Ovary (tissue), 9 donors: ENCODE data around the gene ISG20. TPM values are rescaled to one million over a fixed set of nuclear protein-coding genes. Genes with fewer than 3 reads are reported as not detected.

Source experiments
- DNase-seq, 5 donors: peaks; one replicate each; pipeline ENCODE4 v3.0.0-alpha.2; 2019 to 2020
- H3K27ac ChIP-seq, 2 donors: fragments of 200-600 bp; one replicate each; pipeline versions ENCODE4 v1.5.1 to v1.8.0; 2019 to 2022
- H3K27me3 ChIP-seq: fragments of 200-600 bp; one replicate; pipeline ENCODE4 v1.8.0; 2022
- H3K36me3 ChIP-seq: fragments of 200-600 bp; sonication (generic); one replicate; pipeline ENCODE4 v1.5.1; 2019
- H3K4me1 ChIP-seq: one replicate; pipeline ENCODE4 v1.8.1; 2013; ENCODE audit warnings: mild to moderate bottlenecking, moderate library complexity; ENCODE audit not compliant: insufficient read depth
- H3K4me3 ChIP-seq: fragments of 200-600 bp; sonication (generic); one replicate; pipeline ENCODE4 v1.5.1; 2017
- H3K9me3 ChIP-seq, 2 donors: fragments of 200-600 bp in 1 of 2; sonication (generic) in 1 of 2; one replicate each; pipeline versions ENCODE4 v1.5.1 to v1.8.1; 2013 to 2019; ENCODE audit warnings: mild to moderate bottlenecking in 1 of 2, moderate library complexity in 1 of 2
- CTCF ChIP-seq, 3 donors: fragments of 450-650 bp in 2 of 3; fragments of 200-600 bp in 1 of 3; IDR thresholded peaks; one replicate each; pipeline versions ENCODE4 v1.5.1 to v1.8.0; 2016 to 2022; ENCODE audit warnings: antibody characterized with exemption in 3 of 3, mild to moderate bottlenecking in 1 of 3
- EP300 ChIP-seq: sonication (generic); formaldehyde crosslinking; IDR thresholded peaks from one replicate; pipeline ENCODE4 v1.6.1; 2017; ENCODE audit warnings: antibody characterized with exemption
- POLR2A ChIP-seq: fragments of 450-650 bp; IDR thresholded peaks from one replicate; pipeline ENCODE4 v1.6.1; 2017; ENCODE audit warnings: antibody characterized with exemption, mild to moderate bottlenecking, moderate library complexity
- WGBS, 3 donors: extraction: QIAGEN DNeasy Blood & Tissue Kit in 1 of 3; methylation state at CpG; one replicate each; pipeline versions ENCODE4 v1.1.5 to v1.1.7; 2013 to 2017; 5-methylcytosine and 5-hydroxymethylcytosine counted together
- intact Hi-C, 4 donors: fragments of 100-400 bp; cut with DNase I; formaldehyde crosslinking; loops; one replicate each; pipeline versions ENCODE4 v1.11.0 to v1.15.1; 2022 to 2023
- polyA plus RNA-seq, 2 donors: library from polyadenylated mRNA; stranded (reverse); fragments of 200-250 nt in 1 of 2; fragments of 350-450 nt in 1 of 2; fragmentation: Illumina TruSeq in 1 of 2; extraction: RNeasy Lipid Tissue Mini Kit (QIAGEN cat#74804) in 1 of 2; gene quantifications; one replicate each; pipeline ENCODE4 v1.2.3, GENCODE V29; 2013 to 2014
- total RNA-seq, 7 donors: library from RNA; depleted of rRNA in 2 of 7; stranded (reverse); fragments of >200 nt in 2 of 7; fragmentation: NEBNext Ultra II Directional in 3 of 7; extraction: Animal tissue kit (Norgen Biotek cat#: 25700) in 3 of 7; gene quantifications; one replicate each; pipeline versions ENCODE4 v1.1.0 to v1.2.4, GENCODE V29; 2016 to 2023
- donor health status: DM: no; HTN: no; CAD: no; lungs with moderate emphysema.
- donor health status: DM: no; HTN: no; CAD: no.
- donor health status: Bipolar disorder and iron deficiency.
- donor health status: DM: yes; HTN: yes; CAD: no.
- donor health status: DM: no; HTN: no; CAD: no.
- donor health status: DM: yes; HTN: yes; CAD: no.

Gene ISG20
- total and polyA plus RNA-seq, 9 donors, result 0.88 to 58.6 (median 14.5) TPM

- no peaks in the 10 kb centered on the region for H3K36me3 ChIP-seq
- no peak overlapping the region for H3K27ac ChIP-seq
- WGBS, 3 donors, result 83 to 86% (median 83%) methylated on average over 4 of the region's 4 CpGs
- intact Hi-C loops, result no loop called here
- H3K4me3 ChIP-seq, result no peak overlapping the region
- no peaks in the 10 kb centered on the region for H3K9me3 ChIP-seq
- TF ChIP-seq EP300, result no peak
- TF ChIP-seq CTCF (IDR thresholded peaks at IDR 0.05), result no peak
- H3K27me3 ChIP-seq, result no peaks in the 10 kb centered on the region
- DNase-seq, result no peak
- no peaks in the 10 kb centered on the region for H3K4me1 ChIP-seq
These were observed 35.8 kb downstream of the ISG20 start for GRCh38 chr15:88674661-88675060.

- DNase-seq, result no peak
- WGBS, 3 donors, result 92 to 97% (median 92%) methylated on average over 6 of the region's 6 CpGs
- Histone ChIP-seq H3K4me1 (no peaks in the 10 kb centered on the region), H3K4me3 (no peak overlapping the region), H3K36me3 (no peaks in the 10 kb centered on the region), H3K9me3 (no peaks in the 10 kb centered on the region), H3K27ac (no peak overlapping the region), H3K27me3 (no peaks in the 10 kb centered on the region)
- TF ChIP-seq POLR2A (no peak), EP300 (no peak), CTCF (IDR thresholded peaks at IDR 0.05) (no peak)
- intact Hi-C loops, result no loop called here
These were observed 39.9 kb downstream of the ISG20 start for GRCh38 chr15:88678755-88679154.

DNA sequence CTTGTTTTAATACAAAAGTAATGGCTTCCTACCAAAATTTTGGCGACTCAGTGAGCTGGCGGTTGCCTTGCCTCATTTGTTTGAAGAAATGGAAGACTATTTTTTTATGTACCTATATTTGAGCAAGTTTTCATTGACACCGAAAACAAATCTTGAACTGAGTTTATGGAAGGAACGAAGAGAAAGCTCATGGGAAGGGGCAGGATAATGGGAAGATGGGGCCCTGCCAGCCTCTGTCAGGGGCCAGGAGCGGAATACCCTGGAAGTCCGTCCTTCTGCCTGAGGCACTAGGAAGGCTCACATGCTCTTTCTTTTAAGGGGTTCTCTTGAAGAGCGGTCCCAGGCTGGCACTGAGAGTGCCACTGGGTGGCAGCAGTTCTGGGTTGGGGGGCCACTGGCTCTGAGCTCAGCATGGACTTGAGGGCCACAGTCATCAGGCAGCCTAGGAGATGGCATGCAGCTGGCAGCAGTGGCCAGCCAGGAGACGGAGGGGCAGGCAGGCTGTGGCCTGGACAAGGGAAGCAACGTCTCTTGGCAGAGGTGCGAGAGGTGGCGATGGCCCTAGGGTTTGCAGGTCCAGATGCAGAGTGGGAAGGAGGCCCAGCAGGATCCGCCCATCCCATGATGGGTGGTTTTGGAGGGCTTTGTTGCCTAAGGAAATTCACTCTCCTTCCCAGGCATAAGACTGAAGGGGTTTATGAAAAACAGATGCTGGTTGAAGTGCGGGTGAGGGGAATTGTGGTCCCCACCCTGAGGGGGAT lies 41.6 kb downstream of the ISG20 start:
- Histone ChIP-seq H3K9me3 (no peaks in the 10 kb centered on the region), H3K4me1 (no peaks in the 10 kb centered on the region), H3K27me3 (no peaks in the 10 kb centered on the region), H3K27ac (no peak overlapping the region), H3K36me3 (no peaks in the 10 kb centered on the region), H3K4me3 (no peak overlapping the region)
- intact Hi-C loops, result no loop called here
- no peak for DNase-seq
- WGBS, 3 donors, result 81 to 89% (median 88%) methylated on average over 13 of the region's 13 CpGs
- TF ChIP-seq CTCF (IDR thresholded peaks at IDR 0.05) (no peak), EP300 (no peak), POLR2A (no peak)

DNA sequence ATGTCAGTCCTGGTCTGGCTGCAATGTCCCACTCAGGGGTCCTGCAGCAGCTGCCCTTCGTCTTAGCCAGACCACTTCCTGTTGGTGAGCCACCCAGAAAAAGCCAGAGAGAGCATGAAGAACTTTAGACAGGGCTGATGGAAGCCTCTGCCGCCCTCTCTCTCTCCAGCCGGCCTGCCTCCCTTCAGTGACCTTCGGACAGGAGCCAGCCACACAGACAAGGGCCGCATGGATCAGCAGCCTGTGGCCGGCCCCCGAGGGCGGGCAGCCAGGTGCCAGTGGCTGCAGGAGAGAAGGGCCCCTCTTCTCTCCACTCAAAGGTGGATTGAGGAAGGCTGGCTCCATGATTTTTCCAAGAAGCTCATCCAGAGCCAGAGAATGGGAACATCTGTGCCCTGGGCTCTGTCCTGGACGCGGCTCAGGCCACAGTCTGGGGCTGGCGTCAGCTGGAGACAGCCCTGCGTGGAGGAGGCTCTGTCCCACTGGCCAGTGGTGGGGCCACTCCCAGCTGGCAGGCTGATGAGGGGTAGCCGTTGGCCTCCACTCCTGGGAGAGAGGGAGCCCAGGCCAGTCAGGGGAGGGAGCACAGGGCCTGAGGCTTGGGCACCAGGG lies 42.9 kb downstream of the ISG20 start:
- intact Hi-C loops, result no loop called here
- H3K27ac ChIP-seq, result peak overlapping the region in 1 of 2 donors; percentile 23
- peak in 3 of 5 donors; percentile 23 to 45 (median 35) for DNase-seq
- no peaks in the 10 kb centered on the region for H3K27me3 ChIP-seq
- H3K4me1 ChIP-seq, result no peaks in the 10 kb centered on the region
- no peaks in the 10 kb centered on the region for H3K36me3 ChIP-seq
- no peaks in the 10 kb centered on the region for H3K9me3 ChIP-seq
- TF ChIP-seq POLR2A, result no peak
- H3K4me3 ChIP-seq, result no peak overlapping the region
- 16 to 39% (median 20%) methylated on average over 13 of the region's 13 CpGs for WGBS, 3 donors

DNA sequence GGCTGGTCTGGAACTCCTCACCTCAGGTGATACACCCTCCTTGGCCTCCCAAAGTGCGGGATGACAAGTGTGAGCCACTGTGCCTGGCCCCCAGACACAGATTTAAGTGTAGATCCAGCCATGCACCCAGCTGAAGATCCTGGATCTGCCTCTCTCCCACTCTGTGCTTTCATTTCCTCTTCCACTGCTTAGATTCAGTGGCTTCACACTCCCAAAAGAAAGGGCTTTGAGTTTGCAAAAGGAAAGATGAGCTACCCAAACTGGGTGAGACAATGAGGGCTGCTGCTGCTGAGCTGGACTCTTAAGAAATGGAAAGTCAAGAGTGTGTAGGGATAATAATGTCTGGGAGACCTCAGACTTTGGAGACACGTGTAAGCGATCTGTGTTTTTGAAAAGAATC lies 45.5 kb downstream of the ISG20 start:
- Histone ChIP-seq H3K4me1 (no peaks in the 10 kb centered on the region), H3K27ac (no peak overlapping the region), H3K4me3 (no peak overlapping the region), H3K36me3 (no peaks in the 10 kb centered on the region), H3K9me3 (no peaks in the 10 kb centered on the region), H3K27me3 (no peaks in the 10 kb centered on the region)
- intact Hi-C loops, result no loop called here
- no peak for DNase-seq
- WGBS, 3 donors, result 58 to 60% (median 60%) methylated on average over 3 of the region's 3 CpGs
- no peak for TF ChIP-seq POLR2A
- no peak for TF ChIP-seq CTCF (IDR thresholded peaks at IDR 0.05)
